Endometrial microvascular endothelial cells (primary cell): ENCODE data around the gene PRR5. TPM values are rescaled to one million over a fixed set of nuclear protein-coding genes. Genes with fewer than 3 reads are reported as not detected.
"Not testable (repeated sequence)": the region's sequence is repeated elsewhere in the genome, so short reads cannot be mapped to it uniquely, and the experiment has no call there.

Source experiments
- in situ Hi-C: cut with HindIII; loops from 2 replicates; pipeline ENCODE4 v1.10.0; 2017; ENCODE audit warnings: low sequenced_read_pairs, low pct_unique_long_range_greater_than_20kb; ENCODE audit errors: inconsistent ontology term
- total RNA-seq: library from RNA; depleted of rRNA; stranded (reverse); fragments of >200 nt; gene quantifications from one replicate; pipeline ENCODE4 v1.2.3, GENCODE V29; 2015; ENCODE audit errors: inconsistent ontology term

Gene PRR5
- not detected for total RNA-seq

GRCh38 chr22:44701824-44702478 is at the start of gene PRR5:
Gene PRR5, plus strand, starts transcription at chr22:44702204. Its CDS starts 271 bp downstream, at chr22:44702475.
- in situ Hi-C loops = no loop called here

GRCh38 chr22:44652866-44653265 is 49.1 kb upstream of the PRR5 start:
- in situ Hi-C loops = not testable (repeated sequence)

GRCh38 chr22:44658311-44658953 is 43.6 kb upstream of the PRR5 start:
- in situ Hi-C loops = no loop called here

- in situ Hi-C loops = no loop called here
These were observed 42.9 kb upstream of the PRR5 start for GRCh38 chr22:44659140-44659539.

- in situ Hi-C loops = no loop called here
These were observed 41.8 kb upstream of the PRR5 start for GRCh38 chr22:44660051-44660830.

- in situ Hi-C loops = no loop called here
These were observed 40.9 kb upstream of the PRR5 start for GRCh38 chr22:44661070-44661469.

GRCh38 chr22:44661659-44662569 is 40.1 kb upstream of the PRR5 start:
- in situ Hi-C loops = no loop called here

GRCh38 chr22:44663256-44663999 is 38.6 kb upstream of the PRR5 start:
- in situ Hi-C loops = no loop called here

- in situ Hi-C loops = no loop called here
These were observed 37.9 kb upstream of the PRR5 start for GRCh38 chr22:44664149-44664548.

- in situ Hi-C loops = no loop called here
These were observed 36.9 kb upstream of the PRR5 start for GRCh38 chr22:44665115-44665514.

GRCh38 chr22:44666207-44666585 is 35.8 kb upstream of the PRR5 start:
- in situ Hi-C loops = no loop called here

- in situ Hi-C loops = no loop called here
These were observed 34.7 kb upstream of the PRR5 start for GRCh38 chr22:44667276-44667675.

GRCh38 chr22:44667829-44668189 is 34.2 kb upstream of the PRR5 start:
- in situ Hi-C loops = no loop called here

- in situ Hi-C loops = no loop called here
These were observed 33.7 kb upstream of the PRR5 start for GRCh38 chr22:44668190-44668885.

- in situ Hi-C loops = no loop called here
These were observed 33.0 kb upstream of the PRR5 start for GRCh38 chr22:44668886-44669521.

- in situ Hi-C loops = no loop called here
These were observed 32.4 kb upstream of the PRR5 start for GRCh38 chr22:44669561-44669976.

GRCh38 chr22:44670220-44670988 is 31.6 kb upstream of the PRR5 start:
- in situ Hi-C loops = no loop called here
